IMR-90 (cell line): ENCODE measurements around the gene PRELID2. TPM values are rescaled to one million over a fixed set of nuclear protein-coding genes. Genes with fewer than 3 reads are reported as not detected.

ENCODE experiments used
- ATAC-seq: fragments of 200-7000 bp; cut with Tn5 transposase; 2 replicates; pipeline ENCODE4 v1.9.1; 2020; ENCODE audit warnings: low read depth, mild to moderate bottlenecking, moderate library complexity
- BruUV-seq: library from RNA; stranded (reverse); fragments of 400-500 nt; replicated peaks from 2 replicates; lab custom pipeline; 2021; lab: Mats Ljungman, UMichigan
- CTCF ChIA-PET: fragments of 300-600 bp; formaldehyde crosslinking; extraction: SDS; loops from one replicate; lab custom pipeline; 2021; ENCODE audit warnings: antibody characterized with exemption; lab: Yijun Ruan, JAX
- POLR2A ChIA-PET: fragments of 300-600 bp; sonication (Branson Sonifier 250); formaldehyde crosslinking; loops from one replicate; lab custom pipeline; 2022; ENCODE audit warnings: antibody characterized with exemption; ENCODE audit not compliant: unreplicated experiment; lab: Charles Lee
- DNase-seq: peaks from one replicate; pipeline ENCODE4 v3.0.0; 2013
- H2AFZ ChIP-seq: replicated peaks from 2 replicates; pipeline ENCODE3; 2013; ENCODE audit warnings: low read length, mild to moderate bottlenecking; ENCODE audit not compliant: poor library complexity
- H2AK5ac ChIP-seq: 2 replicates; pipeline ENCODE4 v1.6.1; 2013; ENCODE audit warnings: low read depth, low read length, inconsistent platforms
- H2AK9ac ChIP-seq: replicated peaks from 2 replicates; pipeline ENCODE3; 2013; ENCODE audit warnings: mild to moderate bottlenecking, low read depth, low read length, moderate library complexity; ENCODE audit not compliant: poor library complexity
- H2BK120ac ChIP-seq: 2 replicates; pipeline ENCODE4 v1.6.1; 2013; ENCODE audit warnings: low read depth, low read length, inconsistent platforms
- H2BK15ac ChIP-seq: 3 replicates; pipeline ENCODE4 v1.6.1; 2013; ENCODE audit warnings: low read depth, low read length, inconsistent platforms
- H2BK20ac ChIP-seq: 2 replicates; pipeline ENCODE4 v1.6.1; 2013; ENCODE audit warnings: low read depth, mild to moderate bottlenecking, inconsistent platforms, low read length, moderate library complexity
- H2BK5ac ChIP-seq: 2 replicates; pipeline ENCODE4 v1.6.1; 2013; ENCODE audit warnings: mild to moderate bottlenecking, low read depth, low read length, inconsistent platforms; ENCODE audit not compliant: poor library complexity, severe bottlenecking
- H3K14ac ChIP-seq: replicated peaks from 2 replicates; pipeline ENCODE4 v1.6.1; 2013; ENCODE audit warnings: low read depth, low read length, inconsistent platforms
- H3K18ac ChIP-seq: 2 replicates; pipeline ENCODE4 v1.6.1; 2013; ENCODE audit warnings: low read depth, low read length, control low read depth
- H3K23ac ChIP-seq: 2 replicates; pipeline ENCODE4 v1.6.1; 2013; ENCODE audit warnings: low read depth, low read length, inconsistent platforms
- H3K27ac ChIP-seq: 2 replicates; pipeline ENCODE4 v1.5.1; 2013; ENCODE audit warnings: mild to moderate bottlenecking, control low read depth, low read length; ENCODE audit not compliant: insufficient read depth
- H3K27me3 ChIP-seq: 2 replicates; pipeline ENCODE4 v1.6.1; 2013; ENCODE audit warnings: low read length; ENCODE audit not compliant: control insufficient read depth, insufficient read depth
- H3K36me3 ChIP-seq: 2 replicates; pipeline ENCODE4 v1.6.1; 2013; ENCODE audit warnings: low read length, mixed read lengths; ENCODE audit not compliant: control insufficient read depth, insufficient read depth
- H3K4ac ChIP-seq: 2 replicates; pipeline ENCODE4 v1.6.1; 2013; ENCODE audit warnings: low read depth, low read length, inconsistent platforms
- H3K4me1 ChIP-seq: 2 replicates; pipeline ENCODE4 v1.6.1; 2013; ENCODE audit warnings: low read length, mixed read lengths; ENCODE audit not compliant: control insufficient read depth, insufficient read depth
- H3K4me2 ChIP-seq: 2 replicates; pipeline ENCODE4 v1.6.1; 2013; ENCODE audit warnings: low read depth, mild to moderate bottlenecking, control low read depth, low read length, moderate library complexity
- H3K4me3 ChIP-seq: 2 replicates; pipeline ENCODE4 v1.5.1; 2013; ENCODE audit warnings: low read depth, mild to moderate bottlenecking, control low read depth, low read length, moderate library complexity; ENCODE audit not compliant: insufficient read depth
- H3K56ac ChIP-seq: 2 replicates; pipeline ENCODE4 v1.6.1; 2013; ENCODE audit warnings: low read length, inconsistent platforms; ENCODE audit not compliant: insufficient read depth; ENCODE audit errors: extremely low read depth
- H3K79me1 ChIP-seq, 2 experiments: 2 replicates each; pipeline ENCODE4 v1.6.1; 2013; ENCODE audit warnings: low read length in 2 of 2, inconsistent platforms in 1 of 2, low read depth in 1 of 2
- H3K9ac ChIP-seq: 2 replicates; pipeline ENCODE4 v1.6.1; 2013; ENCODE audit warnings: low read depth, low read length, control low read depth
- H3K9me1 ChIP-seq: 2 replicates; pipeline ENCODE4 v1.6.1; 2013; ENCODE audit warnings: low read length, inconsistent platforms; ENCODE audit not compliant: insufficient read depth
- H3K9me3 ChIP-seq: 2 replicates; pipeline ENCODE4 v1.6.1; 2013; ENCODE audit warnings: low read length; ENCODE audit not compliant: control insufficient read depth, insufficient read depth
- H4K20me1 ChIP-seq: 2 replicates; pipeline ENCODE4 v1.6.1; 2013; ENCODE audit warnings: low read length, inconsistent platforms; ENCODE audit not compliant: insufficient read depth
- H4K5ac ChIP-seq: 2 replicates; pipeline ENCODE4 v1.6.1; 2013; ENCODE audit warnings: mild to moderate bottlenecking, low read depth, low read length, control low read depth
- H4K8ac ChIP-seq, 2 experiments: 2 replicates each; pipeline ENCODE4 v1.6.1; 2013; ENCODE audit warnings: low read depth in 2 of 2, low read length in 2 of 2, control low read depth in 1 of 2, inconsistent platforms in 1 of 2
- H4K91ac ChIP-seq: 2 replicates; pipeline ENCODE4 v1.6.1; 2013; ENCODE audit warnings: low read depth, low read length, inconsistent platforms; ENCODE audit not compliant: insufficient read depth
- BHLHE40 ChIP-seq: fragments of 150-350 bp; IDR thresholded peaks from 2 replicates; pipeline ENCODE4 v1.6.1; 2016; ENCODE audit warnings: mild to moderate bottlenecking, low read depth, low read length
- CEBPB ChIP-seq: IDR thresholded peaks from 2 replicates; pipeline ENCODE4 v1.6.1; 2012; ENCODE audit warnings: low read depth, low read length, improper control_type of control experiment
- ELK1 ChIP-seq: fragments of 150-350 bp; IDR thresholded peaks from 2 replicates; pipeline ENCODE4 v1.6.1; 2016; ENCODE audit warnings: low read depth, mild to moderate bottlenecking, low read length, moderate library complexity, borderline replicate concordance
- FOS ChIP-seq: fragments of 150-350 bp; IDR thresholded peaks from 2 replicates; pipeline ENCODE4 v1.6.1; 2016; ENCODE audit warnings: low read depth, low read length
- MXI1 ChIP-seq: IDR thresholded peaks from 2 replicates; pipeline ENCODE4 v1.6.1; 2012; ENCODE audit warnings: low read depth, mild to moderate bottlenecking, low read length, moderate library complexity, borderline replicate concordance
- NFE2L2 ChIP-seq: fragments of 150-350 bp; IDR thresholded peaks from 2 replicates; pipeline ENCODE4 v1.6.1; 2016; ENCODE audit warnings: low read depth, mild to moderate bottlenecking, low read length
- RFX5 ChIP-seq: IDR thresholded peaks from 2 replicates; pipeline ENCODE4 v1.8.0; 2012; ENCODE audit warnings: low read depth, mild to moderate bottlenecking, low read length, moderate library complexity
- SMC3 ChIP-seq: fragments of 150-350 bp; IDR thresholded peaks from 2 replicates; pipeline ENCODE4 v1.6.1; 2016; ENCODE audit warnings: low read depth, mild to moderate bottlenecking, antibody characterized with exemption, low read length, moderate library complexity
- whole genome bisulfite sequencing, 2 experiments: methylation state at CpG; one replicate each; pipeline versions ENCODE4 v1.1.5 to v1.1.7; 2013; ENCODE audit warnings: missing lambda C conversion rate in 2 of 2; ENCODE audit not compliant: insufficient read length in 1 of 2; ENCODE audit errors: extremely low coverage in 2 of 2; 5-methylcytosine and 5-hydroxymethylcytosine counted together
- dilution Hi-C: fragments of 300-500 bp; cut with HindIII; formaldehyde crosslinking; loops from one replicate; pipeline ENCODE4 v1.14.3; 2018; ENCODE audit warnings: low sequenced_read_pairs; ENCODE audit not compliant: unreplicated experiment
- in situ Hi-C: fragments of 300-500 bp; cut with MboI; formaldehyde crosslinking; loops from 3 replicates; pipeline ENCODE4 v1.14.3; 2019; ENCODE audit warnings: low sequenced_read_pairs, inconsistent platforms, mixed read lengths
- intact Hi-C: fragments of 100-400 bp; cut with micrococcal nuclease; formaldehyde crosslinking; loops from 2 replicates; pipeline ENCODE4 v1.10.0; 2022
- polyA plus RNA-seq, 3 experiments: library from polyadenylated mRNA; depleted of rRNA; stranded (reverse); fragments of >200 nt; gene quantifications; 2 replicates each; pipeline ENCODE4 v1.2.3, GENCODE V29; 2012; ENCODE audit warnings: low replicate concordance in 1 of 3
- total RNA-seq: library from RNA; depleted of rRNA; stranded (reverse); fragments of >200 nt; gene quantifications from 2 replicates; pipeline ENCODE4 v1.2.3, GENCODE V29; 2012
- TF ChIP-seq, protein P1 (sequence below): fragments of 150-350 bp; IDR thresholded peaks from 2 replicates; pipeline ENCODE4 v1.6.1; 2017; ENCODE audit warnings: mild to moderate bottlenecking, antibody characterized with exemption, low read length, low read depth
- TF ChIP-seq, protein P2 (sequence below): conservative IDR thresholded peaks from 2 replicates; pipeline ENCODE4 v1.5.1; 2012; ENCODE audit warnings: mild to moderate bottlenecking, low read depth, low read length, improper control_type of control experiment

Gene PRELID2
- total and polyA plus RNA-seq, 2 of the 4 experiments (the other 2 are of a cell fraction): 4.9 to 8.6 TPM

DNA sequence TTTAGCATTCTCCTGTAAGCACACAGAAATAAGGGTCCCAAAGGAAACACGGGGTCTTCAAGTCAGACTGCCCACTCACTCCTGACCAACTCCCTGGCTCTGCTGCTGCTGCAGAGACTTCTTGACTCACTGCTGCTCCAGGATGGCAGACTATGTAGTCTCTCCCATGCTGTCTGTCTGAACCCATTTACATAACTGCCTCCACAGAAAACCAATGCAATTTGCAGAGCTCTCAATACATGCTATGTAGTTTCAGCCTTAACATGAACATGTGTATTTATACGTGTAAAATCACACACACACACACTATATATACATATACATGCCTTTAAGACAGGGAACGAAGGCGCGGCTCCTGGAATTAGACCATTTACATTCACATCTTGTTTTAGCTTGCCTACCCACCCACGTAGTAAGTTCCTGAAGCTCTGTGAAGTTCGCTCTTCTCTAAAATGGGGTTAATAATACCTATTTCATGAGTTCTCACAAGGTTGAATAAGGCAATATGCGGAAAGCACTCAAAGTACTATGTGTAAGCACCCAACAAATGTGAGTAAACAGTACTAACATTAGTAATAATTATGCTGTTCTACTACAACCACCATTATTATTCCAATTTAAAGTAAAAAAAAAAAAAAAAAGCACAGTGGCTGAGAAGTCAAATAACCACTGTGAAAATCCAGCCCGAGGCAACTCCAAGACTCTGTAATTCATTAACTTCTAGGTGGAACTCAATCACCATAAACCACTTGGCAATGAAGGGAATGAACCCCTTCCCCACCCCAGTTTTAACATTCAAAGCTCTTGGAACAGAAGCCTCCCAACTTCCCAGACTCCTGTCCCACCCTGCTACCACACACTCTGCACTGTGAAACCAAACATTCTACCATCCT is 31.8 kb downstream of the PRELID2 start (continued):
- TF ChIP-seq, protein P1, sequence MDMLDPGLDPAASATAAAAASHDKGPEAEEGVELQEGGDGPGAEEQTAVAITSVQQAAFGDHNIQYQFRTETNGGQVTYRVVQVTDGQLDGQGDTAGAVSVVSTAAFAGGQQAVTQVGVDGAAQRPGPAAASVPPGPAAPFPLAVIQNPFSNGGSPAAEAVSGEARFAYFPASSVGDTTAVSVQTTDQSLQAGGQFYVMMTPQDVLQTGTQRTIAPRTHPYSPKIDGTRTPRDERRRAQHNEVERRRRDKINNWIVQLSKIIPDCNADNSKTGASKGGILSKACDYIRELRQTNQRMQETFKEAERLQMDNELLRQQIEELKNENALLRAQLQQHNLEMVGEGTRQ: no peak

DNA sequence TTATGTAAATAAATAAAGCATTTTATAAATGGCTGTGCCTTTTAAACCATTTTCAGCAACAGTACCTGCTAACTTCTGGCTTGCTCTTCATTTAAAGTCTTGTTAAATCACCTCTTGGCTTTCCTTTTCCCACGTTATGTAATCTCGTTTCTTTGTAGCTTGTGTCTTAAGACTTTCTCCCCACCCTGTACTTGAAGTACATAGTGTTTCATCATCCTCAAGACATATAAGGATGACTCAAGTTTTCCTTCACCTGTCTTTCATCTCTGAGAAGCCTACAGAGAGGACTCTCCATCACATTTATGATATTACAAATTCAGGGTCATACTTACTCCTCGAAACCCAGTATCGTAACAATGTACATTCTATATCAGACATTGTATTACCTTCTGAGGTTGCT is 33.9 kb downstream of the PRELID2 start:
- H2BK20ac ChIP-seq: no peak overlapping the region
- H3K23ac ChIP-seq: no peak overlapping the region
- no peak overlapping the region for H2AK5ac ChIP-seq
- WGBS, 2 experiments: 79% methylated on average over 2 of the region's 4 CpGs; no CpG with 5 or more reads in 1 of the 2 experiments
- no peaks in the 10 kb centered on the region for H4K20me1 ChIP-seq
- H2AK9ac ChIP-seq: no peak overlapping the region
- ChIA-PET POLR2A (no interaction called here), CTCF (no interaction called here)
- H2BK15ac ChIP-seq: no peak overlapping the region
- dilution Hi-C loops (no loop called here), intact Hi-C loops (no loop called here), in situ Hi-C loops (no loop called here)
- no peaks in the 10 kb centered on the region for H3K4me1 ChIP-seq
- H2BK120ac ChIP-seq: no peak overlapping the region
- H3K79me1 ChIP-seq: no peaks in the 10 kb centered on the region
- no peak overlapping the region for H3K4me3 ChIP-seq
- H4K91ac ChIP-seq: no peak overlapping the region
- BruUV-seq: no TSS peak
- H3K4me2 ChIP-seq: no peak overlapping the region
- no peak overlapping the region for H2BK5ac ChIP-seq
- no peak overlapping the region for H2AFZ ChIP-seq
- H3K18ac ChIP-seq: no peak overlapping the region
- no peaks in the 10 kb centered on the region for H3K36me3 ChIP-seq
- no peak overlapping the region for H3K27ac ChIP-seq
- DNase-seq (no peak), ATAC-seq (no peak)
- H3K9me1 ChIP-seq: no peaks in the 10 kb centered on the region
- H3K56ac ChIP-seq: no peak overlapping the region
- no peak overlapping the region for H3K14ac ChIP-seq
- H4K8ac ChIP-seq: no peak overlapping the region
- no peaks in the 10 kb centered on the region for H3K27me3 ChIP-seq
- no peak overlapping the region for H3K4ac ChIP-seq
- no peak overlapping the region for H4K5ac ChIP-seq
- no peak overlapping the region for H3K9ac ChIP-seq
- H3K9me3 ChIP-seq: no peaks in the 10 kb centered on the region
- TF ChIP-seq RFX5 (no peak), FOS (no peak), SMC3 (no peak), BHLHE40 (no peak), MXI1 (no peak), ELK1 (no peak), CEBPB (no peak), NFE2L2 (no peak)
- TF ChIP-seq, protein P2, sequence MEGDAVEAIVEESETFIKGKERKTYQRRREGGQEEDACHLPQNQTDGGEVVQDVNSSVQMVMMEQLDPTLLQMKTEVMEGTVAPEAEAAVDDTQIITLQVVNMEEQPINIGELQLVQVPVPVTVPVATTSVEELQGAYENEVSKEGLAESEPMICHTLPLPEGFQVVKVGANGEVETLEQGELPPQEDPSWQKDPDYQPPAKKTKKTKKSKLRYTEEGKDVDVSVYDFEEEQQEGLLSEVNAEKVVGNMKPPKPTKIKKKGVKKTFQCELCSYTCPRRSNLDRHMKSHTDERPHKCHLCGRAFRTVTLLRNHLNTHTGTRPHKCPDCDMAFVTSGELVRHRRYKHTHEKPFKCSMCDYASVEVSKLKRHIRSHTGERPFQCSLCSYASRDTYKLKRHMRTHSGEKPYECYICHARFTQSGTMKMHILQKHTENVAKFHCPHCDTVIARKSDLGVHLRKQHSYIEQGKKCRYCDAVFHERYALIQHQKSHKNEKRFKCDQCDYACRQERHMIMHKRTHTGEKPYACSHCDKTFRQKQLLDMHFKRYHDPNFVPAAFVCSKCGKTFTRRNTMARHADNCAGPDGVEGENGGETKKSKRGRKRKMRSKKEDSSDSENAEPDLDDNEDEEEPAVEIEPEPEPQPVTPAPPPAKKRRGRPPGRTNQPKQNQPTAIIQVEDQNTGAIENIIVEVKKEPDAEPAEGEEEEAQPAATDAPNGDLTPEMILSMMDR: no peak
- TF ChIP-seq, protein P1: no peak
